ENCODE results near the gene MARK3.

The MARK3 gene

DNA sequence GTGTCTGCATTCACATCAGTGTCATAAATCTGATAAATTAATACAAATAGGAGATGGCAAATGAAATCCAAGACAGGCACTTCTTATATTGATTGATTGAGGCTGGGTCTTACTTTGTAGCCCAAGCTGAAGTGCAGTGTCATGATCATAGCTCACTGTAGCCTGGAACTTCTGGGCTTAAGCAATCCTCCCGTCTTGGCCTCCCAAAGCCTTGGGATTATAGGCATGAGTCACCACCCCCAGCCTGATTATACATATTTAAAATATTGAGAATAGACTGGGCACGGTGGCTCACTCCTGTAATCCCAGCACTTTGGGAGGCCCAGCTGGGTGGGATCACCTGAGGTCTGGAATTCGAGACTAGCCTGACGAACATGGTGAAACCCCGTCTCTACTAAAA, 51.3 kb downstream of the MARK3 start:
- no peak for DNase-seq (ENCODE audit: low spot score)

DNA sequence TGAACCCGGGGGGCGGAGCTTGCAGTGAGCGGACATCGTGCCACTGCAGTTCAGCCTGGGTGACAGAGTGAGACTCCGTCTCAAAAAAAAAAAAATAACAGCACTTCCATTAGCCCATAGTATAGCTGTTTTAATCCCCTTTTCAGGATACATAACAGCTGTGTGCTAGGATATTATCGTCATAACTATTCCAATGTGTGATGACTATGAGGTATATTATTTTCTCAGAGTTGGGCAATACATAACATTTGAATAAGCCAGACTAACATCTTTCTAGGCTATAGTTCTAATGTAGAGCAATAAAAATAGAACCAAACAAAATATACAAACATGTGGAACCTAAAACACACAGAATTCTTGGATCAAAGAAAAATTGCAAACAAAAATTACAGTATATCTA, 57.1 kb downstream of the MARK3 start:
- DNase-seq (ENCODE audit: low spot score) = no peak

DNA sequence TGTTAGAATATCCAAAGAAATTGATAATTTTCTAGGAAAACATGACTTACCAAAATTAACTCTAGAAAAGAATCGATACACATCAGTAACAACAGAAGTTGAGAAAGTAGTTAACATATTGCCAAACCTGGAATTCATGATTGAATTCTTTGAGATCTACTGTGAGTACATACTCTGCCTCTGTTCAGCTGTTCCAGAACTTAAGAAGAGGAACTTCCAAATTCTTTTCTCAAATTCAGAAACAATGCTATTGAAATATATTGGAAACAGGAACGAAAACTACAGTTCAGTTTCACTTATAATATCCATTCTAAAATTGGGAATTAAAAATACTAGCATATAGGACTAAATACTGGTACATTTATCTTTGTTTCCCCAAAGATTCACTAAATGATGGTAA, 57.9 kb downstream of the MARK3 start:
- no peak for DNase-seq (ENCODE audit: low spot score)

DNA sequence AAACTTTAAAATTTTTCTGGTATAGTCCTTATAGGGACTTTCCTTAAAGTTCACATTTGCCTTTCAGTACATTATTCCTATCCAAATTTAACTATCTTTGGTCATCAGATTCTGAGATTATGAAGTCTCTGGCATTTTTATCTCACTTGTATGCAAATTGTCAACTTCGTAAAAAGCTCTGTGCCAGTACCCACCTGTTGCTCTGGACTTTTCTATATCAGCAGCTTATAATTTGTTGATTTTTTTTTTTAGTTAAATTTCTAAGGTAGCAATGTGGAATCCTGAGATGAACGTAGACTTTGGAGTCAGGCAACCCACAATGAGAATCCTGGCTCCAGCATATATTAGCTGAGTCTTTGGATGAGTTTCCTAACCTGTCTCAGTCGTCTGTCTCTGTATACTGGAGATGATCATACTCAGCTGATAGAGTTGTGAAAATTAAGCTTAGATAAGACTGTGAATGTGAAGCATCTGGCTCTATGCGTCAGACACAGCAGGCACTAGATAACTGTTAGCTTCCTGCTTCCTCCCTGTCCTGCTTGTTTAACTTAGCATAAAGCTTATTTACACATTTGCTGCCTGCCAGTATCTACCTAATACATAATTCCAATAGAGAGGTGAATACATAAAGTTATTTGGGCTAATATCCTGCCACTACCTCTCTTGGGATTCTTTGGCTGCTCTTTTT, 59.8 kb downstream of the MARK3 start:
- no peak for DNase-seq (ENCODE audit: low spot score)

DNA sequence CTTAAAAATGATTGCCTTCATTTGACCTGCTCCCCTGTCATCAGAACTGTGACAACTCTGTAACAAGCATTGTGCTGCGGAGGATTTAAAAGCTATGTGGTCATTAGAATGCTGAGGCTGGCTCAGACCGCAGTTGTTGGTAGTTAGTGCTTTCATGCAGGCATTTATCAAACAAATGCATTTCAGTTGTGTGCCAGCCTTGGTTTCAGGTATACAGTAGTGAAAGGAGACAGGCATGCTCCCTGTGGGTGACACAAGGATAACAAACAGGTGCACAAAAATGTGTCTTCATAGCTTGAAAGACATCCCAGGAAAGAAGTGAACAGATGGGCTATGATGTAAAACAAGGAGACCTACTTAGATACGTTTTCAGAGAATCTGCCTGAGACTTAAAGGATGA, 60.6 kb downstream of the MARK3 start:
- DNase-seq (ENCODE audit: low spot score) = no peak

DNA sequence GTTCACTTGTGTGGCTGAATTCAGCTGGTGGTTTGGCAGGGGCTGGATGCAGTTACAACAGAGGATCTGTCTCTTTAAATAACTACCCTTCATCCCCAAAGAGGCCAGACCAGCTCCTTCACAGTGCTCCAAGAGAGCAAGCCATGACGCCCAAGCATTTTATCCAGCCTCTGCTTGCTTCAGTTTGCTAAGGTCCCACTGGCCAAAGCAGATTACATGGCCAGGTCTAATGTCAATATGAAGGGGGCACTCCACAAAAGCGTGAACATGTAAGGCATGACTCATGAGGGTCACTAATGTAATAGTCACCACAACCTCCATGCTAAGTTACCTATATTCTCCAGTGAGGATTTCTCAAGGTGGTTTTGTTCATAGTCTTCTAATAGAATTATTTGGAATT, 62.9 kb downstream of the MARK3 start:
- DNase-seq (ENCODE audit: low spot score) = no peak

DNA sequence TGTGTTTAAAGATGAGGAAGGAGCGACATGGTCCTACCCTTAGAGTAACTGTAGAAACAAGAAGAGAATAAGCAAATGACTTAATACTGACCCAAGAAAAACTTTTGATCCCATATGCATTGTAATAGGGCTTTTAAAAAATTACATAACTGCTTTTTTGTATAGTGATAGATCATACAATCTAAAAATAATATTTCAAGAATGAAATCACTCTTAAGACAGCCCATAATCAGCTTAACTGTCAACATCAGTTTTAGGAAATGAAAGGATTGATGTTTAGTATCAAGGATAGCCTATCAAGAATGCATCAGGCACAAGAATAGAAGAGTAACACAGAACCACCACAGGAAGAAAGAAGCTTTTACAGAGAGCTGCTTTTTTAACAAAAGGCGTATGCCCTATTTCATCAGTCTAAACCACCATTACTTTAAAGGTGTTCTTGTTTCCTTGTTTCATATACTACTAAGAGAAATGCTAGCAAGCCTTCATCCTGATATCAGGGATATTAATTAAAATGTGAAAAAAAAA, 64.5 kb downstream of the MARK3 start:
- DNase-seq (ENCODE audit: low spot score) = no peak

DNA sequence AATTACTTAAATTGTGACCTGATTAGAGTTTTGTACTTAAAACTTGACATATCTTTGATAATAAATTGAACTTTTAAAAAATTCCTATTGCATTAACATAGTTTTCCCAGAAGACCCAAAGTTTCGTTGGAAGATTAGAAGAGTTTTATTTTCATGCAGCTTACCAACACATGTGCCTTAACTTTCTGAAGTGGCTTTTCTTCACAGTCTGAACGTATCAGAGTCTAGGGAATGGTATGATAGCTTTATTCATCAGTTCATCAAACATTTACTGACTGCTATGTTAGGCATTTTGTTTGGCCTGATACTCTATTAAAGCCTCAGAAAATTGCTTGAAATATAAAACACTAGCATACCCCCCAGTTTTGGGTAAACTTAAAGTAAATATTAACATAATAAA, 65.2 kb downstream of the MARK3 start:
- DNase-seq (ENCODE audit: low spot score) = no peak

DNA sequence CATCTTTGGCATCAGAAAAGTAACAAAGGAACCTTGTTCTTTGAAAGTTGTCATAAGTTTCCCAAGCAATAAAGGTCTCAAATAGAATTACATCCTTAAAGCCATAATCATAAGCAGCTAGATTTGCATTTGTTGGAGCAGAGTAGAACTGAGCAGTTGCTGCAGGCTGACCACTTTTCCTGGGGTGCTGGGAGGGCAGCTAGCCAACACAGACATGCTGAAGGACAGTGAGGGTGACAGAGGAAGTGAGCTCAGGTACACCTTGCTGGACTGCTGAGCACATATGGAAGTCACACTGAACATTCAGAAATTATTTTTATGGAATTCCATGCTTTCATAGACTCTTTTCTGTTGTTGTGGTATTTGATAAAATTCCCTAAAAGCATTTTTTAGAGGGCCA, 66.2 kb downstream of the MARK3 start:
- no peak for DNase-seq (ENCODE audit: low spot score)

DNA sequence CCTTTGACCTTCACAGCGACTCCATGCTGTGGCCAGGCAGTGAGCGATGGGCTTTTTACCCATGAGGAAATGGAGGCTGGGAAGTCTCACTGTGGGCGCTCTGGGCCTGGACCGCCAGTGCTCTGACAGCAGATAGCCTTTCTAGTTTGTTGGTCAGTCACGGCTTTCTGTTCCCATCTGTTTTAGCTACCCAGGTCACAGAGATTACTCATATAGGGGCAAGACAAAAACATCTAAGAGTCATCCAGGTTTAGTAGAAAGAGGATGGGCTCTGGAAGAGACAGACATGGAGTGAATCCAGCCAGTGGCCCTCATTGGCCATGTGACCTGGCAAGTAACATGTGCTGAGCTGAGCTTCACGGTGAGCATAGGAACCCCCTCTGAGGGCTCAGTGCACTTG, 68.6 kb downstream of the MARK3 start:
- no peak for DNase-seq (ENCODE audit: low spot score)

DNA sequence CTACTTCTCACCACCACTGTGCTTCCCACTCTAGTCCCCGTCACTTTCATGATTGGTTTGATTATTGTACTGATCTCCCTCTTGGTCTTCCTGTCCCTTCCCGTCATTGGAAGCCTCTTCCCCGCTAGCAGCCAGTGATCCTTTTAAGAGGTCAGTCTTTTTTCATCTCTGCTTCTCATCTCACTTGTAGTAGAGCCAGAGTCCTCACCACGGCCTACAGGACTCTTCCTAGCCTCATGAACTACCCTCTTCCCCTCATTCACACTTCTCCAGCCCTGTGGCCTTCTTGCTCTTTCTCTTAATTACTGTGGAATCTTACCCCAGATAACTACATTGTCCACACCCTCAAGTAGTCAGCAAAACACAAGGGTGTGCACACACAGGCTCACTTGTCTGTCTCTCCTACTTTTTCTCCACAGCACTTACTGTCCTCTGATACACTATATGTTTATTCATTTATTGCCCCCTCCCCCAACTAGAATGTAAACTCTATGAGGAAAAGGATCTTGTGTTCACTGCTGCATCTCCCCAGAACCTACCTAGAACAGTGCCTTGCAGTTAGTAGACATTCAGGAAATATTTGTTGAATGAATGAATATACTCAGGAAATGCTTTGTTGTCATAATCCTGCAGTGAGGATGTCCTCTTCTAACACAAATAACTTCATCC, 71.1 kb downstream of the MARK3 start:
- no peak for DNase-seq (ENCODE audit: low spot score)

DNA sequence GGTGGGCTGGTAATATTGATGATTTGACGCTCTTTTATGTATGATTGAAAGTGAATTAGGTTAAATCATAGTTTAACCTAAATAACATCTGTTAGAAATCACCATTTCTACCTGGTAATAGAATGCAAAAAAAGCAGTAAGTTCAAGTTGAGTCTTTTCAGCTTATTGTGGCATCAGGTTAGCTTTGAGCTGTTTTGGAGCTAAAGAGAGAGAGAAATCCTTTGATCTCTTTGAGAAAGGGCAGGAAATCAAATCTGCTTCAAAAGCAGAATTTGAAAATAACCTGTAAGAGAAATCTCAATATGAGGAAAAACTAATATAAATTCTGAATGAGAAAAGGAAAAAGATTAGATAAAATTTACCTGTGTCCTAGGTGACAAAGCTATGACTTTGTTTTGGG, 75.2 kb downstream of the MARK3 start:
- DNase-seq (ENCODE audit: low spot score) = no peak

DNA sequence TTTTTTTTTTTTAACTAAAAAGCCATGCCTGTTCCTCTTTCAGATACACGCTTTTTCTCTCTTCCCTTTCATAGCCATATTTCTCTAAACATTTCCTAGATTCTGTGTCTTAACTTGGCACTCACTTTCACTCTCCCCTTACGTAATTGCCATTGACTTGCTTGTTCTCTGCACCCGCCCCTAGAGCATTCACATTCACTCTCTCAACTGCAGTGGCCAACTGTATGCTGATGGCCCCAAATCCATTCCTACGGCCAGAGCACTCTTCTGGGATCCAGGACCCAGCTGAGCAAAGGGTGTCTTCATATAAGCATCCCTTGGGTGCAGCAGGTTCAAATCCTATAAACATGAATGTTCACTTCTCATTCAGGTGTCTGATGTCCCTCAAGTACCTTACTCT, 77.9 kb downstream of the MARK3 start:
- DNase-seq (ENCODE audit: low spot score) = no peak

DNA sequence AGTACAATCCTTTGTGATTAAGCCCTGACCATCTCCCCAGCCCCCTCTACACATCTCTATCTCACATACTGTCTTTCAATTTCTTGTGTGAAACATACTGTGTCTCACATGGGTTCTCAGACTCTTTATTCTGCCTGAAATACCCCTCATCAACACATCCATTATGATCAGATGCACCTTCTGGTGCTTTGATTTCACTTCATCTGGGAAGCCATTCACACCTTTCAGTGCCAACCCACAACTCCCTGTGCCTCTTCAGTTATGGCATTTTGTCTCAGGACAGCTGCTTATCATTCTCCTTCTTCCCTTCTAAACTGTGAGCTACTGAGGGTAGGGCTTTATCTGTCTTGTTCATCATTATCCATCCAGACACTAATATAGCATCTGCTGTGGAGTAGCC, 78.6 kb downstream of the MARK3 start:
- DNase-seq (ENCODE audit: low spot score) = no peak

DNA sequence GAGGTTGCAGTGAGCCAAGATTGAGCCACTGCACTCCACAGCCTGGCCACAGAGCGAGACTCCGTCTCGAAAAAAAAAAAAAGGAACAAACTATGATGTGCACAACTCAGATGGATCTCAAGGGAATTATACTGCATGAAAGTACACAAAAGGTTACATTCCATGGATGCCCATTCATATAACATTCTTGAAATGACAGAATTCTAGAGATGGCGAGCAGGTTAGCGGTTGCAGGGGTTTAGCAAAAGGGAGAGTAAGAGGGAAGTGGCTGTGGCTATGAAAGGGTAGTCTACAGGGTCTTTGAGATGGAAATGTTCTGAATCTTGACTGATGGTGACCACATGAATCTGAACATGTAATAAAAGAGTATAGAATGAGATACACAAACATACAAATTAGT, 87.7 kb downstream of the MARK3 start:
- DNase-seq (ENCODE audit: low spot score) = no peak

DNA sequence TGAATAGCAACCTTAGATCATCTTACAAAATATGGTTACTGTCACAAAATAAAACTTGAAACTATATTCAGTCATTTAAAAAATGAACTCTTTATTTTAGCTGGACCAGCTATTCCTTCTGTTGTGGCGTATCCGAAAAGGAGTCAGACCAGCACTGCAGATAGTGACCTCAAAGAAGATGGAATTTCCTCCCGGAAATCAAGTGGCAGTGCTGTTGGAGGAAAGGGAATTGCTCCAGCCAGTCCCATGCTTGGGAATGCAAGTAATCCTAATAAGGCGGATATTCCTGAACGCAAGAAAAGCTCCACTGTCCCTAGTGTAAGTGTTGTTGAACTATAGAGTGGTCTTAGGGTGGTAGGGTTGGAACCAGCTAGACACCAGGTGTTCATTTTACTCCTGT, 89.7 kb downstream of the MARK3 start:
- DNase-seq (ENCODE audit: low spot score) = no peak

DNA sequence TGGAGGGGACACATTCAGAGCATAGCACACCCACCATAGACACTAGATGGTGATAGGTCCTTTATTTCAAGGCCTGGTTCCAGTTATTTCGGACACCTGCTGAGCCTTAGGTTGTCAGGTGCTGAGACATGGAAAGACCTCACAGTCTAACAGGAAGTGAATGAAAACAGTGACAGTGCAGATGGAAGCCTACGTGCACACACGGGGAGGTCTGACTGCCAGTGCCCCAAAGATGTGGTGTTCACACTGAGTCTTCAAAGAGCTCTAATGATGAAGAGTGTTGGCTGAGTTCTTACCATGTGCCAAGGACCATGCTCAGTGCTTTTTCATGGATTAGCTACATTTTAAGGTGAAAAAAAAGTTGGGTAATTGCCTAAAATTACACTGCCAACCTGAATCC, 90.8 kb downstream of the MARK3 start:
- no peak for DNase-seq (ENCODE audit: low spot score)

DNA sequence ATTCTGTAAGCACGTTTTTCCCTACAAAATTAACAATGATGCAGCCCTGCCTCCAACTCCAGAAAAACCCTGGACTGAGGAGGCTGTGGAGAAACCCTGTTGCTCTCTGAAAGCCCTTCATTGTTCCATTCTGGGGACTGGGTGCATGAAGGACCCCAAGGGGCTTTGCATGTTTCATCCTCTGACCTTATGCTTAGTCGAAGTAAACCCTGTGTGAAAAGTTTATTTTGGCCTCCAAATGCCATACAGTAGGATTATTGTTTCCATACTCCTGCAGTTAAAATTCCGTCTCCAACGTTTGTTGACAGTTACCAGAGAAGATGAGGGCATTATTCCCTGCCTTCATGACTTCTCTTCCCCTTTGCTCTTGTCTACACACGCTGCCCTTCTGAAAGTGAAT, 91.4 kb downstream of the MARK3 start:
- no peak for DNase-seq (ENCODE audit: low spot score)

DNA sequence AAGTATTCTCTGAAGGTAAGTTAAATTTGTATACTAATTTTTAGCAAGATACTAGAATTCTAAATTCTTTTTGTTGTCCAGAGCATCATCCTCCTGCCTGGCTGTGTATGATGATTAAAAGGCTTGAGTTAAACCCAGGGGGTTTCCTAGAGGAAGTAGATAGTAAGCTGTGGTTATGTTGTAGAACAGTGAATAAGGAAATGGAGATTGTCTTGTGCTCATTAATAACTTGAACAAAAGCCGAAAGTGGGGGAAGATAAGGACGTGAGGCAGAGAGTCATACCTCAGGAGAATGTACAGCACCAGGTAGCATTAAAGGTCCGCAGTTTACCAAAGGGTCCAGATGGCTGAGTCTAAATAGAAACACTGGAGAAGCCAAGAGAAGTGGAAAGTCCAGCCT, 95.4 kb downstream of the MARK3 start:
- no peak for DNase-seq (ENCODE audit: low spot score)

DNA sequence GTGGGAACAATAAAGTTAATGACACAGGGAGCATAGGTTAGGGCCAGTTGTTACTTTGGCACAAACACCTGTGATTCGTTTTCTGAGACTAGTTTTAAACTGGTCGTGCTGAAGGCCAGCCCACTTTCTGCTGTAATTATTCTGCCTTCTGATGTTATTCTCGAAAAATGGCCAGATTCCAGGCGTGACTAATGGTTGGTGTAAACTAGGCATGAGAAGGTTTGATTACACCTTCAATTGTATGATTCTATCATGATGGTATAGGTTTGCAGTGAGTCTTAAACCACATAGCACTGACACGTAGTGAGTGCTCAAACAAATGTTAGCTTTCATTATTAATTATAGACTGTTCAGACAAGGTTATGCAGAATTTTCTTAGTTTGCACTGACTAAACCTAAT, 98.4 kb downstream of the MARK3 start:
- DNase-seq (ENCODE audit: low spot score) = no peak

DNA sequence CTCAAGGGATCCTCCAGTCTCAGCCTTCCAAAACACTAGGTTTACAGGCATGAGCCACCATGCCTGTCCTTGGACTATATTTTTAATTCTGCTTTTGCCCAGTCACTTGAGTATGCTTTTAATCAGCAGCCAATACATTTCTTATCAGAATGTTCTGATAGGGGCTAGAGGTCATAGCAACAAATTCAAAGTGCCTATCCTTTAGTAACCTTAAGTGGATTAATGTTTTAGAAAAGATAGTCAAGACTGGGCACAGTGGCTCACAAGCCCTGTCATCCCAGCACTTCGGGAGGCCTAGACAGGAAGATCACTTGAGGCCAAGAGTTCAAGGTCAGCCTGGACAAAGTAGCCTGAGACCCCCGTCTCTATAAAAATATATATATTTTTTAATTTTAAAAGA, 100.3 kb downstream of the MARK3 start:
- DNase-seq (ENCODE audit: low spot score) = no peak

DNA sequence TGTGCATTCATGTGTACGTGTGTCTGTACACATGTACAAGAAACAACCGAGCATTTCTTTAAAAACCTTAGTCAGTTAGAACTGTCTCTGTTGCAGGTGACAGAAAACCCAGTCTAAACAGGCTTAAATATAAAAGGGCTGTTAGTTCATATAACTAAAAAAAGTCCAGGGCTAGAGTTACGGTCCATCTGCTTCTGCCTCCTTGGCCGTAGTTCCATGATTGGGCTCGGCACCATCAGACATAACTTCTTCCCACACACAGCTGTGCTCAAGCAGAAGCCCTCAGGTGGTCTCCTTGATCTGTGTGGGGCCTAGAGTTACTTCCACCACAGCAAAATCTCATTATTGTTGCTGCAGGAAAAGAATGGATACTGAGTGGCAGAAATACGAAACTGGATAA, 102.9 kb downstream of the MARK3 start:
- no peak for DNase-seq (ENCODE audit: low spot score)

DNA sequence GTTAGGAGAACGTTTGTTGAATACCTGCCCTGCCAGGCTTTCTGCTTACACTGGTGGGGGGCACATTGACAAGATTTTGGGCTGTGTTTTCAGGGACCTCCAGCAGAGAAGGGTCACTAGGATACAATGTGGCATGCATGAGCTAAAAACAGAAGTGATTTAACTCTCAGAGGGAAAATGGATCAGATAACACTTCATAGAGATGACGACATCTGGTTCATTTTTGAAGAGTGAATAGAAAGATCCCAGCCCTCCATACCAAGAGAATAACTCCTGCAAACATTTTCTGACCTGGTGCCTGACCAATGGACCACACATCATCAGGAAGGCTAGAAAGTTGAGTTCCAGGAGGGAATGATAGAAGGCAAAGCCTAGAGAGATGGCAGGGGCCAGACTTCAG, 103.7 kb downstream of the MARK3 start:
- no peak for DNase-seq (ENCODE audit: low spot score)

DNA sequence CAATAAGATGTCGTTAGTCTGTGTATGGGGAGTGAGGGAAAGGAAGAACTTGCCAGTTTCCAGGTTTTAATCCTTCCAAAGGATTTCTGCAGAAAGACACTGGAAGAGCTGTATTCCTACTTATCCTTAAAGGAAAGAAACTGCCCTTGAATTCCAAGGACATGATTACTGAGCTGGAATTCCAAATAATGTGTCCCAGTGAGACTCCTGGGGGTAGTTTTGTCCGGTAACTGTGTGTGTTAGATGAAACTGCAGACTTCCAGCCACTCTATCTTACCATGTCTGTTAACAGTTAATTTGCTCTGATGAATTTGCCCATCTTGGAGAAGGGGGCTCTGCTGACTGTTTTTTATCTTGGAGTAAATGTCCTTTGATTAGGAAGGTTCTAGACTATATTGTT, 104.4 kb downstream of the MARK3 start:
- DNase-seq (ENCODE audit: low spot score) = no peak
